ENCODE results near the gene SYT3. TPM values are rescaled to one million over a fixed set of nuclear protein-coding genes. Genes with fewer than 3 reads are reported as not detected.

The SYT3 gene
- total and polyA plus RNA-seq, 2 donors (not counting 3 experiments of a cell fraction or from before 2014, with no cell fraction given) = 0.11 to 0.53 TPM

DNA sequence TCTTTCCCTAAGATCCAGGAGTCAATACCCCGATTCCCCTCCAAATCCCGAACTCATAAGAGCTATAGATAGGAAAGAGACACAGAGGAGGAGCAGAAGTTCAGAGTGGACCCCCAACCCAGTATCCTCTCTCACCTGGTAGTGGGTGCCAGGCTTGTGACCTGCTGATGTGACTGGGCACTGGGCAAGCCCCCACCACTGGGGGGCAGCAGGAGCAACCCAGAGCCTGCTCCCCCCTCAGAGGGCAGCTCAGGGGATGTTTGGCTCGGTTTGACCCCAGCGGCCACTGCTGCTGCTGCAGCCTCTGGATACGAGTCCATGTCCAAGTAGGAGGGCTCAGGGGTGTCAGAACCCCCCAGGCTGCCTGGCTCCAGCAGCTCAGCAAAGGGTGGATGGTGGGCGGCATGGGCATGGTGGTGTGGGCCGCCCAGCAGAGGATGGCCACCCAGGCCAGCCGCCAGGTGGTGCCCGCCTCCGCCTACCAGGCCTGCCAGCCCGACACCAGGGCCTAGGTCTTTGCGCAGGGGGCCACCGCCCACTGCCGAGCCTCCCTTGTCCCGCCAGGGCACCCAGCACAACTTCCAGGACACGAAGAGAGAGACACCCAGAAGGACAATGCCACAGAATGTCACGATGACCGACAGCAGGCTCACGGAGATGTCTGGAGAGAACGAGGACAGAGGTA lies 7.4 kb downstream of the SYT3 start:
- H3K9ac ChIP-seq (replicated peaks; ENCODE audit: extremely low read depth, insufficient read depth, low read length) = no peak overlapping the region
- ChIA-PET POLR2A (no interaction called here), CTCF (interaction anchor here (1.1 kb wide), 1 partner anchor 94 kb away, joined by 3 read pairs; no protein-coding TSS in a partner anchor)
- H3K4me1 ChIP-seq (ENCODE audit: control insufficient read depth, extremely low read depth, insufficient read depth, low read length) = no peaks in the 10 kb centered on the region
- H3K27me3 ChIP-seq (ENCODE audit: control insufficient read depth in 2 of 2, insufficient read depth in 2 of 2, low read length in 2 of 2) = no peaks in the 10 kb centered on the region
- no TSS peak for BruUV-seq (replicated peaks)
- no peak overlapping the region for H3K4me3 ChIP-seq (replicated peaks in 1 of 3; ENCODE audit: insufficient read depth in 1 of 3, low read depth in 1 of 3, low read length in 3 of 3)
- no peak overlapping the region for H3K4me2 ChIP-seq (ENCODE audit: insufficient read depth, low read length)
- no peak overlapping the region for H3K27ac ChIP-seq (ENCODE audit: insufficient read depth, low read depth, low read length)
- H2AFZ ChIP-seq (ENCODE audit: low read depth, low read length) = no peak overlapping the region
- H3K9me3 ChIP-seq (replicated peaks; ENCODE audit: control insufficient read depth, insufficient read depth, low read length) = no peaks in the 10 kb centered on the region
- dilution Hi-C loops (cut with MboI; ENCODE audit: extremely low pct_ligation_motif_present, low sequenced_read_pairs) (no loop called here), intact Hi-C loops (cut with micrococcal nuclease) (no loop called here)
- TF ChIP-seq FOS (IDR thresholded peaks at IDR 0.05; ENCODE audit: borderline replicate concordance, insufficient read depth, low read length) (no peak), GATA2 (IDR thresholded peaks at IDR 0.05; ENCODE audit: insufficient read depth, insufficient read length, low read depth, low read length) (no peak), EZH2 (IDR thresholded peaks at IDR 0.05; ENCODE audit: borderline replicate concordance, low read depth, low read length, severe bottlenecking) (no peak), JUN (IDR thresholded peaks at IDR 0.05; ENCODE audit: borderline replicate concordance, insufficient read depth, insufficient read length, low read depth) (no peak), MYC (IDR thresholded peaks at IDR 0.05; ENCODE audit: low read depth, low read length) (no peak), POLR2A (IDR thresholded peaks at IDR 0.05; ENCODE audit: low read depth, low read length) (no peak), CTCF (IDR thresholded peaks at IDR 0.05; ENCODE audit: extremely low read depth in 1 of 2, insufficient read depth in 1 of 2, low read depth in 1 of 2, low read length in 2 of 2) (no peak), POLR2AphosphoS5 (IDR thresholded peaks at IDR 0.05; ENCODE audit: insufficient read depth, low read depth, low read length) (no peak)
- TF ChIP-seq, protein P1, sequence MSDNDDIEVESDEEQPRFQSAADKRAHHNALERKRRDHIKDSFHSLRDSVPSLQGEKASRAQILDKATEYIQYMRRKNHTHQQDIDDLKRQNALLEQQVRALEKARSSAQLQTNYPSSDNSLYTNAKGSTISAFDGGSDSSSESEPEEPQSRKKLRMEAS (IDR thresholded peaks at IDR 0.05; ENCODE audit: insufficient read depth, insufficient read length) = no peak
- no peaks in the 10 kb centered on the region for H4K20me1 ChIP-seq (replicated peaks; ENCODE audit: control insufficient read depth, extremely low read depth, insufficient read depth, low read length)
- no peaks in the 10 kb centered on the region for H3K9me1 ChIP-seq (replicated peaks; ENCODE audit: control insufficient read depth, extremely low read depth, insufficient read depth, low read length)
- H3K36me3 ChIP-seq (ENCODE audit: control insufficient read depth in 2 of 2, extremely low read depth in 1 of 2, insufficient read depth in 2 of 2, low read length in 2 of 2) = no peaks in the 10 kb centered on the region
- H3K79me2 ChIP-seq (ENCODE audit: control insufficient read depth, insufficient read depth, low read length) = no peaks in the 10 kb centered on the region
- FAIRE-seq = no peak
- DNase-seq (ENCODE audit: low read depth, low spot score) = no peak
